Lower leg skin (tissue), 4 donors: ENCODE results near the gene GDF9. TPM values are rescaled to one million over a fixed set of nuclear protein-coding genes. Genes with fewer than 3 reads are reported as not detected.

Source experiments
- DNase-seq, 2 donors: peaks; one replicate each; pipeline ENCODE4 v3.0.0-alpha.2; 2019; ENCODE audit warnings: low spot score in 2 of 2
- H3K4me3 ChIP-seq: fragments of 200-600 bp; sonication (generic); 2 replicates; pipeline ENCODE4 v1.5.1; 2017; ENCODE audit warnings: mild to moderate bottlenecking, low read depth; ENCODE audit not compliant: poor library complexity, severe bottlenecking
- CTCF ChIP-seq, 3 donors: fragments of 450-650 bp; IDR thresholded peaks; one replicate each; pipeline ENCODE4 v1.5.1; 2016; ENCODE audit warnings: antibody characterized with exemption in 3 of 3, mild to moderate bottlenecking in 3 of 3, moderate library complexity in 2 of 3
- POLR2A ChIP-seq, 2 donors: fragments of 450-650 bp; IDR thresholded peaks; one replicate each; pipeline ENCODE4 v1.6.1; 2016 to 2017; ENCODE audit warnings: antibody characterized with exemption in 2 of 2, mild to moderate bottlenecking in 1 of 2, moderate library complexity in 1 of 2
- WGBS, 2 donors: methylation state at CpG; one replicate each; pipeline ENCODE4 v1.1.5; 2018; 5-methylcytosine and 5-hydroxymethylcytosine counted together
- intact Hi-C: fragments of 100-400 bp; cut with DNase I; formaldehyde crosslinking; loops from one replicate; pipeline ENCODE4 v1.15.0; 2023; ENCODE audit warnings: low total_unique reads
- total RNA-seq, 4 donors: library from RNA; depleted of rRNA; stranded (reverse); fragments of >200 nt; gene quantifications; one replicate each; pipeline ENCODE4 v1.1.0, GENCODE V29; 2016

GDF9 gene
- total RNA-seq, 4 donors from 2014 or later = 0.17 to 0.44 (median 0.36) TPM

- intact Hi-C loops = no loop called here
- 68 to 76% methylated on average over 2 of the region's 2 CpGs for WGBS, 2 donors
- no peak overlapping the region for H3K4me3 ChIP-seq
- no peak for DNase-seq
- no peak for TF ChIP-seq POLR2A (IDR thresholded peaks at IDR 0.05)
- TF ChIP-seq CTCF (IDR thresholded peaks at IDR 0.05) = no peak
These were observed 11.2 kb upstream of the GDF9 start for GRCh38 chr5:132877466-132877865.

- no peak overlapping the region for H3K4me3 ChIP-seq
- intact Hi-C loops = no loop called here
- no peak for DNase-seq
- WGBS, 2 donors = 83 to 97% methylated on average over 1 of the region's 1 CpG
- TF ChIP-seq POLR2A (IDR thresholded peaks at IDR 0.05) (no peak), CTCF (IDR thresholded peaks at IDR 0.05) (no peak)
These were observed 9.9 kb upstream of the GDF9 start for GRCh38 chr5:132876020-132876759.

- intact Hi-C loops = no loop called here
- 86 to 92% methylated on average over 3 of the region's 3 CpGs for WGBS, 2 donors
- H3K4me3 ChIP-seq = no peak overlapping the region
- no peak for DNase-seq
- TF ChIP-seq CTCF (IDR thresholded peaks at IDR 0.05) (no peak), POLR2A (IDR thresholded peaks at IDR 0.05) (no peak)
These were observed 7.6 kb upstream of the GDF9 start for GRCh38 chr5:132873930-132874271.

- DNase-seq = no peak
- no peak within 1 kb of the TSS for H3K4me3 ChIP-seq
- 81 to 84% methylated on average over 6 of the region's 6 CpGs for WGBS, 2 donors
- TF ChIP-seq POLR2A (IDR thresholded peaks at IDR 0.05) (no peak), CTCF (IDR thresholded peaks at IDR 0.05) (no peak)
- intact Hi-C loops = no loop called here
These were observed 7.1 kb upstream of the GDF9 start, which contains the start of gene LEAP2 for GRCh38 chr5:132873119-132873929. Gene LEAP2, plus strand, starts transcription at chr5:132873668. Its CDS starts 27 bp downstream, at chr5:132873695.

- H3K4me3 ChIP-seq = no peak overlapping the region
- WGBS, 2 donors = 82 to 93% methylated on average over 1 of the region's 1 CpG
- intact Hi-C loops = no loop called here
- no peak for DNase-seq
- TF ChIP-seq POLR2A (IDR thresholded peaks at IDR 0.05) (no peak), CTCF (IDR thresholded peaks at IDR 0.05) (no peak)
These were observed 6.5 kb upstream of the GDF9 start for GRCh38 chr5:132872788-132873118.
